Epithelial cell of proximal tubule (primary cell): Measurements from ENCODE around the gene RALBP1. TPM values are rescaled to one million over a fixed set of nuclear protein-coding genes. Genes with fewer than 3 reads are reported as not detected.

ENCODE experiments used
- DNase-seq: peaks from one replicate; pipeline ENCODE4 v3.0.0-alpha.2; 2011; ENCODE audit warnings: low read depth
- H3K4me3 ChIP-seq: 2 replicates; pipeline ENCODE4 v1.5.1; 2011; ENCODE audit warnings: low read depth, mild to moderate bottlenecking, low read length
- total RNA-seq: library from RNA; depleted of rRNA; stranded (reverse); fragments of >200 nt; gene quantifications from 2 replicates; pipeline ENCODE4 v1.2.3, GENCODE V29; 2015
- TF ChIP-seq, protein P1 (sequence below): conservative IDR thresholded peaks from 2 replicates; pipeline ENCODE4 v1.5.1; 2012; ENCODE audit warnings: low read depth, mild to moderate bottlenecking, low read length

RALBP1 gene
- total RNA-seq, 1 donor from 2014 or later: 57.5 TPM

DNA sequence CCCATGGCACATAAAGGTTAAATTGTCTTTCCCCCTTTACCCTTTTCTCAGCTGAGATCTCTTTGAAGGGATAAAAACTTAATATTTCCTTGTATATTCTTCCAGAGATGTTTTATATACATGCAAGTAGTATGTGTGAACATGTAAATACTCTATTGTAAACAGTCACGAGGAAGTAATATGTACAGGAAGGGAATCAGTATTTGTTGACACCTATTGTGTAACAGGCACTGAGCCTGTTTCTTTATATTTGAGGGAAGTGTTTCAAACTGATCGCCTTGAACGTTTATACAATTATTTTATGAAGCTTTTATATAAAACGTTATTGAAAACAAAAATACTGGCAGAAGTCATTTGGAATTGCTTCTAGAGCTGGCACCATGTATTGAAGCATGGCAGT, 13.2 kb downstream of the RALBP1 start:
- TF ChIP-seq, protein P1, sequence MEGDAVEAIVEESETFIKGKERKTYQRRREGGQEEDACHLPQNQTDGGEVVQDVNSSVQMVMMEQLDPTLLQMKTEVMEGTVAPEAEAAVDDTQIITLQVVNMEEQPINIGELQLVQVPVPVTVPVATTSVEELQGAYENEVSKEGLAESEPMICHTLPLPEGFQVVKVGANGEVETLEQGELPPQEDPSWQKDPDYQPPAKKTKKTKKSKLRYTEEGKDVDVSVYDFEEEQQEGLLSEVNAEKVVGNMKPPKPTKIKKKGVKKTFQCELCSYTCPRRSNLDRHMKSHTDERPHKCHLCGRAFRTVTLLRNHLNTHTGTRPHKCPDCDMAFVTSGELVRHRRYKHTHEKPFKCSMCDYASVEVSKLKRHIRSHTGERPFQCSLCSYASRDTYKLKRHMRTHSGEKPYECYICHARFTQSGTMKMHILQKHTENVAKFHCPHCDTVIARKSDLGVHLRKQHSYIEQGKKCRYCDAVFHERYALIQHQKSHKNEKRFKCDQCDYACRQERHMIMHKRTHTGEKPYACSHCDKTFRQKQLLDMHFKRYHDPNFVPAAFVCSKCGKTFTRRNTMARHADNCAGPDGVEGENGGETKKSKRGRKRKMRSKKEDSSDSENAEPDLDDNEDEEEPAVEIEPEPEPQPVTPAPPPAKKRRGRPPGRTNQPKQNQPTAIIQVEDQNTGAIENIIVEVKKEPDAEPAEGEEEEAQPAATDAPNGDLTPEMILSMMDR: no peak
- no peak for DNase-seq
- H3K4me3 ChIP-seq: no peak overlapping the region

DNA sequence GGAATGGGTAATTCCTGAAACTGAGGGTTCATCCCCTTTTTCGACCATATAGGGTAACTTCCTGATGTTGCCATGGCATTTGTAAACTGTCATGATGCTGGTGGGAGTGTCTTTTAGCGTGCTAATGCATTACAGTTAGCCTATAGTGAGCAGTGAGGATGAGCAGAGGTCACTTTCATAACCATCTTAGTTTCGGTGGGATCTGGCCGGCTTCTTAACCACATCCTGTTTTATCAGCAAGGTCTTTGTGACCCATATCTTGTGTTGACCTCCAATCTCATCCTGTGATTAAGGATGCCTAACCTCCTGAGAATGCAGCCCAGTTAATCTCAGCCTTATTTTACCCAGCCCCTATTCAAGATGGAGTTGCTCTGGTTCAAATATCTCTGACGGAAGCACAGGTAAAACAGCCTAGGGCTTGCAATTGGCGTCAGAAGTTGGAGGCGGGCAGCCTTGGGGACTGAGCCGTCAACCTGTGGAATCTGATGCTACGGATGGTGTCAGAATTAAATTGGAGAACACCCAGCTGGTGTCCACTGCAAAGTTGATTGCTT, 19.5 kb downstream of the RALBP1 start:
- no peak for DNase-seq
- TF ChIP-seq, protein P1: no peak
- H3K4me3 ChIP-seq: no peak overlapping the region

DNA sequence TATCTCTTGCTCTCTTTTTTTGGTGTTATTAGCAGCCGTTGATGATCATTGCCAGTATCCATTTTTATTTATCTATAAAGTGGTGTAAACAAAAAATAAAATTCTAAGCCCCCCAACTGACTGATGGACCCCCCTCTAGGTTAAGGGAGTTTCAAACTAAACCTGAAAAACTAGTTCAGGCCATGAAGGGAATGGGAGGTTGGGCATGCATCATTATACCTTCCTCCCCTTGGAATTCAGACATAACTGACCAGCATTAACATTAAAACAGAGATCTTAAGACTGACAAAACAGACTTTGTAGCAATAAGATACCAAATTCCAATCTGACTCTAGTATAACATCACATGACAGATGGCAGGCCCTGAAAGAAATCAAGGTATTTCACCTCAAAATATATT, 20.2 kb downstream of the RALBP1 start:
- H3K4me3 ChIP-seq: no peak overlapping the region
- no peak for DNase-seq
- TF ChIP-seq, protein P1: no peak

DNA sequence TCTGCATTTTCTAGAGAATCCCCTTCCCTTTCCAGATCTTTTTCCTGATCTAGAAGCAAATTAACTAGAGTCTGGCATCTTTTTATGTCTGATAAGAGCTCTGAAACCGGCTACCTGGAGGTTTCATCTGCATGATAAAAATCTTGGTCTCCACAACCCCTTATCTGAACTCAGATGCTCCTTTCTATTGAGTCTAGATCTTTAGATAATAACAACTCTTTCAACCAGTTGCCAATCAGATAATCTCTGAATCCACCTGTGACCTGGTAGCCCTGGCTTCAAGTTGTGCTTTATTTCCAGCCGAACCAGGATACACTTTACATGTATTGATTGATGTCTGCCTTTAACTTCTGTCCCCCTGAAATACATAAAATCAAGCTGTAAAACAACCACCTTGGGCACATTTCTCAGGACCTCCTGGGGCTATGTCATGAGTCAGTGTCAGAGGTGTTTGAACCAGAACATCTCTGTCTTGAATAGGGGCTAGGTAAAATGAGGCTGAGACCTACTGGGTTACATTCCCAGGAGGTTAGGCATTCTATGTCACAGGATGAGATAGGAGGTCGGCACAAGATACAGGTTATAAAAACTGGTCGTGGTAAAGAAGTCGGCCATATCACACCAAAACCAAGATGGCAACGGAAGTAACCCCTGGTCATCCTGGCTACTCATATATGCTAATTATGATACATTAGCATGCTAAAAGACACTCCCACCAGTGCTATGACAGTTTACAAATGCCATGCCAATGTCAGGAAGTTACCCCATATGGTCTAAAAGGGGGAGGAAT, 20.8 kb downstream of the RALBP1 start:
- no peak for DNase-seq
- no peak overlapping the region for H3K4me3 ChIP-seq
- TF ChIP-seq, protein P1: no peak

DNA sequence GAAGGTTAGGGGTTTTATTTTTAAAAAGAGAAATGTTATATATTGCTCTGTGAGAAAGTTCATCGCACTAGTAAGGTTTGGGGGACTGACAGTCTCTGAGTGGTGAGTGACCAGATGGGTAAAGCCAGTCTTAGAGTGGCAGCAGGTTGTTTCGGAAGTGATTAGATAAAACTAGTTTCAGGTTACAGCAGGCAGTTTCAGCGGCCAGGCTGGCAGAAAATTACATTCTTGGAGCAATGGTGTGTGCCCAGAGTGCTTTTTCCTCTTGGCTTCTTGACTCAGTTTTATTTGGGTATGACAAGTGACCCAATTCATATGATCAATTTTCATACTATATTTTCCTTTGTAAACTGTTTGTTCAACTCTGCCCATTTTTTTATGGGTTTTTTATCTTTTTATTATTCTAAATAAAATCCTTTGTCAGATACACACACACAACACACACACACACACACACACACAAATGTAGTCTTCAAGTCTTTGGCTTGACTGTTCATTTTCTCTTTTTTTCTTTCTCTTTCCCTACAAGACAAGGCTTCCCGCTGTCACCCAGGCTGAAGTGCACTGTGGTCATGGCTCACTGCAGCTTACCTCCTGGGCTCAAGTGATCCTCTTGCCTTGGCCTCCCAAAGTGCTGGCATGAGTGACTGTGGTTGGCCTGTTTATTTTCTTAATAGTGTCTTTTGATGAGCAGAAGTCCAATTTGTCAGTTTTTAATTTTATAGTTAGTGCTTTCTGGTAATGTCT, 30.9 kb downstream of the RALBP1 start:
- TF ChIP-seq, protein P1: no peak
- no peak overlapping the region for H3K4me3 ChIP-seq
- peak; percentile 35 for DNase-seq

DNA sequence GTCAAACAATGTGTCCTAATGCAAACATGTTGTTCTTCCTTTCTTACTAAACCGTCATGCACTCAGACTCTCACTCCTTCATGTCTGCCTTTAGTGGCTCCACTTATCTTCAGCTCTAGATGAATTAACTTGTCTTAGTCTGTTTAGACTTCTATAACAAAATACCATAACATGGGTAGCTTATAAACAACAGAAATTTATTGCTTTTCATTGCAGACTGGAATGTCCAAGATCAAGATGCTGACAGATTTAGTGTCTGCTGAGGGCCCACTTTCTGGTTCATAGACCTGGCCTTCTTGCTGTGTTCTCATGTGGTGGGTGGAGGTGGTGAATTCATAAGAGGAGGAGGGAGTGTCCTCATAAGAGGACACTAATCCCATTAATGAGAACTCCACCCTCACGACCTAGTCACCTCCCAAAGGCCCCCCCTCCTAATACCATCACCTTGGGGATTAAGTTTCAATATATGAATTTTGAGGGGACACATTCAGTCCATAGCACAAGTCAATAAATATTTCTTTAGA, 32.3 kb downstream of the RALBP1 start:
- DNase-seq: no peak
- H3K4me3 ChIP-seq: no peak overlapping the region
- TF ChIP-seq, protein P1: no peak
